Colonic mucosa (tissue), 4 donors: ENCODE measurements around the gene BRD8. TPM values are rescaled to one million over a fixed set of nuclear protein-coding genes. Genes with fewer than 3 reads are reported as not detected.
A peak's percentile ranks its signal among the peaks of the same experiment; 100 is the strongest.

ENCODE experiments used
- DNase-seq: peaks from one replicate; pipeline ENCODE4 v3.0.0-alpha.2; 2020
- H3K27ac ChIP-seq: fragments of 200-600 bp; one replicate; pipeline ENCODE4 v1.8.0; 2021
- H3K27me3 ChIP-seq: fragments of 200-600 bp; one replicate; pipeline ENCODE4 v1.8.0; 2021
- H3K36me3 ChIP-seq: fragments of 200-600 bp; one replicate; pipeline ENCODE4 v1.8.0; 2021
- H3K4me1 ChIP-seq: fragments of 200-600 bp; one replicate; pipeline ENCODE4 v1.8.0; 2021; ENCODE audit warnings: mild to moderate bottlenecking
- H3K4me3 ChIP-seq: fragments of 200-600 bp; one replicate; pipeline ENCODE4 v1.8.0; 2021
- H3K9ac ChIP-seq, 2 donors: one replicate each; pipeline ENCODE4 v1.7.0; 2013; ENCODE audit warnings: control low read depth in 2 of 2, low read depth in 2 of 2, low read length in 2 of 2
- H3K9me3 ChIP-seq: fragments of 200-600 bp; one replicate; pipeline ENCODE4 v1.8.0; 2021
- CTCF ChIP-seq: fragments of 200-600 bp; IDR thresholded peaks from one replicate; pipeline ENCODE4 v1.8.0; 2022; ENCODE audit warnings: antibody characterized with exemption, mild to moderate bottlenecking
- intact Hi-C: fragments of 100-400 bp; cut with DNase I; formaldehyde crosslinking; loops from one replicate; pipeline ENCODE4 v1.14.1; 2022
- total RNA-seq, 2 donors: library from RNA; stranded (reverse); fragmentation: NEBNext Ultra II Directional in 1 of 2; extraction: Animal tissue kit (Norgen Biotek cat#: 25700) in 1 of 2; gene quantifications; one replicate each; pipeline ENCODE4 v1.2.1, GENCODE V29; 2021
- donor health status: healthy.
- donor health status: DM: no; HTN: no; CAD: no.
- donor health status: DM: no; HTN: no; CAD: no.

The BRD8 gene
- total RNA-seq, 2 donors from 2014 or later: 32.5 to 65.9 TPM

- H3K27ac ChIP-seq: no peak overlapping the region
- H3K36me3 ChIP-seq: no peaks in the 10 kb centered on the region
- no peak for DNase-seq
- H3K4me1 ChIP-seq: no peaks in the 10 kb centered on the region
- no peak overlapping the region for H3K9ac ChIP-seq
- intact Hi-C loops: no loop called here
- no peaks in the 10 kb centered on the region for H3K9me3 ChIP-seq
- TF ChIP-seq CTCF: no peak
- H3K27me3 ChIP-seq: no peaks in the 10 kb centered on the region
- H3K4me3 ChIP-seq: no peak overlapping the region
Measured at GRCh38 chr5:138188626-138189025, 10.2 kb upstream of the BRD8 start.

- no peaks in the 10 kb centered on the region for H3K27me3 ChIP-seq
- H3K36me3 ChIP-seq: no peaks in the 10 kb centered on the region
- no peak overlapping the region for H3K4me3 ChIP-seq
- no peak overlapping the region for H3K27ac ChIP-seq
- H3K9me3 ChIP-seq: no peaks in the 10 kb centered on the region
- DNase-seq: no peak
- intact Hi-C loops: no loop called here
- no peak overlapping the region for H3K9ac ChIP-seq
- no peaks in the 10 kb centered on the region for H3K4me1 ChIP-seq
- no peak for TF ChIP-seq CTCF
Measured at GRCh38 chr5:138186002-138186447, 7.6 kb upstream of the BRD8 start.

- no peak for TF ChIP-seq CTCF
- Histone ChIP-seq H3K4me3 (no peak overlapping the region), H3K36me3 (no peaks in the 10 kb centered on the region), H3K27me3 (no peaks in the 10 kb centered on the region), H3K9ac (no peak overlapping the region), H3K27ac (no peak overlapping the region), H3K9me3 (no peaks in the 10 kb centered on the region), H3K4me1 (peaks cover 5% of the 10 kb centered on the region)
- no peak for DNase-seq
- intact Hi-C loops: no loop called here
Measured at GRCh38 chr5:138182808-138183207, 4.4 kb upstream of the BRD8 start.

- no peak overlapping the region for H3K27ac ChIP-seq
- DNase-seq: no peak
- no peak overlapping the region for H3K4me3 ChIP-seq
- intact Hi-C loops: no loop called here
- H3K9ac ChIP-seq: no peak overlapping the region
- peaks cover 8% of the 10 kb centered on the region for H3K4me1 ChIP-seq
- no peaks in the 10 kb centered on the region for H3K27me3 ChIP-seq
- H3K9me3 ChIP-seq: no peaks in the 10 kb centered on the region
- no peak for TF ChIP-seq CTCF
- H3K36me3 ChIP-seq: no peaks in the 10 kb centered on the region
Measured at GRCh38 chr5:138180841-138181240, 2.4 kb upstream of the BRD8 start.

GRCh38 chr5:138180183-138180782 lies 1.9 kb upstream of the BRD8 start:
- H3K36me3 ChIP-seq: no peaks in the 10 kb centered on the region
- no peaks in the 10 kb centered on the region for H3K27me3 ChIP-seq
- peak; percentile 25 for TF ChIP-seq CTCF
- intact Hi-C loops: no loop called here
- peaks cover 8% of the 10 kb centered on the region for H3K4me1 ChIP-seq
- no peak for DNase-seq
- no peak overlapping the region for H3K9ac ChIP-seq
- no peak overlapping the region for H3K27ac ChIP-seq
- H3K9me3 ChIP-seq: no peaks in the 10 kb centered on the region
- H3K4me3 ChIP-seq: no peak overlapping the region
